NCI-H774 (cell line): ENCODE results near the gene FAM184B.

Source experiments
- DNase-seq: peaks from one replicate; lab custom pipeline; 2025; lab: John Stamatoyannopoulos, UW

Gene FAM184B

GRCh38 chr4:17635056-17635455 is 146.4 kb downstream of the FAM184B start:
- no peak for DNase-seq

- DNase-seq = no peak
These were observed 147.8 kb downstream of the FAM184B start for GRCh38 chr4:17633600-17633999.

- no peak for DNase-seq
These were observed 151.2 kb downstream of the FAM184B start for GRCh38 chr4:17630228-17630627.

GRCh38 chr4:17624821-17625220 is 156.6 kb downstream of the FAM184B start:
- DNase-seq = no peak

GRCh38 chr4:17623451-17624001 is 157.9 kb downstream of the FAM184B start:
- DNase-seq = no peak

GRCh38 chr4:17619416-17620105 is 161.9 kb downstream of the FAM184B start:
- DNase-seq = no peak

GRCh38 chr4:17618926-17619325 is 162.5 kb downstream of the FAM184B start:
- DNase-seq = no peak

- no peak for DNase-seq
These were observed 165.1 kb downstream of the FAM184B start for GRCh38 chr4:17616283-17616682.

- DNase-seq = peak; percentile 93
These were observed 166.8 kb downstream of the FAM184B start, which contains the start of gene MED28 for GRCh38 chr4:17614416-17615299. MED28 (plus strand) TSS chr4:17614641; CDS start chr4:17614655, 14 bp downstream.

GRCh38 chr4:17613761-17614415 is 167.5 kb downstream of the FAM184B start:
- DNase-seq = peak; percentile 54

GRCh38 chr4:17605236-17605635 is 176.2 kb downstream of the FAM184B start:
- no peak for DNase-seq

GRCh38 chr4:17599826-17600225 is 181.6 kb downstream of the FAM184B start:
- no peak for DNase-seq

GRCh38 chr4:17597517-17597916 is 183.9 kb downstream of the FAM184B start:
- DNase-seq = no peak

GRCh38 chr4:17595471-17596005 is 185.9 kb downstream of the FAM184B start:
- DNase-seq = no peak

- no peak for DNase-seq
These were observed 192.1 kb downstream of the FAM184B start for GRCh38 chr4:17589355-17589754.

- no peak for DNase-seq
These were observed 194.2 kb downstream of the FAM184B start for GRCh38 chr4:17587094-17587822.

- no peak for DNase-seq
These were observed 196.8 kb downstream of the FAM184B start for GRCh38 chr4:17584521-17585213.

- no peak for DNase-seq
These were observed 197.5 kb downstream of the FAM184B start for GRCh38 chr4:17583941-17584340.

- DNase-seq = no peak
These were observed 198.1 kb downstream of the FAM184B start for GRCh38 chr4:17583276-17583675.

- no peak for DNase-seq
These were observed 200.5 kb downstream of the FAM184B start for GRCh38 chr4:17580969-17581368.
